HCT116 (cell line): ENCODE results near the gene FSTL4.

Experiments used
- CEBPB ChIP-seq: IDR thresholded peaks from 2 replicates; pipeline ENCODE4 v1.6.1; 2012; ENCODE audit warnings: low read depth
- POLR2A ChIP-seq: IDR thresholded peaks from 2 replicates; pipeline ENCODE4 v1.7.0; 2011; ENCODE audit warnings: borderline replicate concordance; ENCODE audit not compliant: insufficient read depth, insufficient read length; ENCODE audit errors: extremely low read depth
- POLR2AphosphoS5 ChIP-seq: IDR thresholded peaks from 2 replicates; pipeline ENCODE4 v1.6.1; 2011; ENCODE audit warnings: mild to moderate bottlenecking, low read depth, low read length, moderate library complexity
- SRF ChIP-seq: IDR thresholded peaks from 2 replicates; pipeline ENCODE4 v1.6.1; 2012; ENCODE audit warnings: low read depth
- ZFX ChIP-seq: fragments of 450-650 bp; IDR thresholded peaks from 2 replicates; pipeline ENCODE4 v1.6.1; 2017
- TF ChIP-seq, protein P1 (sequence below), 3 experiments: fragments of 200-600 bp in 1 of 3; sonication (generic) in 1 of 3; IDR thresholded peaks in 2 of 3; conservative IDR thresholded peaks in 1 of 3; 2 replicates each; pipeline ENCODE4 v1.5.1; 2012 to 2017; ENCODE audit warnings: low read depth in 2 of 3, low read length in 2 of 3, antibody characterized with exemption in 1 of 3, borderline replicate concordance in 1 of 3, control low read depth in 1 of 3, mild to moderate bottlenecking in 1 of 3, mixed read lengths in 1 of 3, mixed run types in 1 of 3, moderate library complexity in 1 of 3; ENCODE audit not compliant: insufficient read depth in 1 of 3

DNA sequence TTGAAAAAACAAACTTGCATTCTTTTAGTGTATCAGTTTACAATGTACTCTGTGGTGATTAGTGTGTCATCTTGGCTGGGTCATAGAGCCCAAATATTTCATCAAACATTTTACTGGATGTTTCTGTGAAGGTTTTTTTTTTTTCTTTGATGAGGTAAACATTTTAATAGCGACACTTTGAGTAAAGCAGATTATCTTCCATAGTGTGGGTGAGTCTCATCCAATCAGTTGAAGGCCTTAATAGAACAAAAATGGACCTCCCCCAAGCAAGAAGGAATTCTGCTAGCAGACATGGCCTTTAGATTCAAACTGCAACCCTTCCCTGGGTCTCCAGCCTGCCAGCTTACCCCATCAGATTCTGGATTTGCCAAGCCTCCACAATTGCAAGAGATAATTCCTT lies 72.5 kb downstream of the FSTL4 start:
- no peak for TF ChIP-seq ZFX
- no peak for TF ChIP-seq CEBPB
- TF ChIP-seq, protein P1, sequence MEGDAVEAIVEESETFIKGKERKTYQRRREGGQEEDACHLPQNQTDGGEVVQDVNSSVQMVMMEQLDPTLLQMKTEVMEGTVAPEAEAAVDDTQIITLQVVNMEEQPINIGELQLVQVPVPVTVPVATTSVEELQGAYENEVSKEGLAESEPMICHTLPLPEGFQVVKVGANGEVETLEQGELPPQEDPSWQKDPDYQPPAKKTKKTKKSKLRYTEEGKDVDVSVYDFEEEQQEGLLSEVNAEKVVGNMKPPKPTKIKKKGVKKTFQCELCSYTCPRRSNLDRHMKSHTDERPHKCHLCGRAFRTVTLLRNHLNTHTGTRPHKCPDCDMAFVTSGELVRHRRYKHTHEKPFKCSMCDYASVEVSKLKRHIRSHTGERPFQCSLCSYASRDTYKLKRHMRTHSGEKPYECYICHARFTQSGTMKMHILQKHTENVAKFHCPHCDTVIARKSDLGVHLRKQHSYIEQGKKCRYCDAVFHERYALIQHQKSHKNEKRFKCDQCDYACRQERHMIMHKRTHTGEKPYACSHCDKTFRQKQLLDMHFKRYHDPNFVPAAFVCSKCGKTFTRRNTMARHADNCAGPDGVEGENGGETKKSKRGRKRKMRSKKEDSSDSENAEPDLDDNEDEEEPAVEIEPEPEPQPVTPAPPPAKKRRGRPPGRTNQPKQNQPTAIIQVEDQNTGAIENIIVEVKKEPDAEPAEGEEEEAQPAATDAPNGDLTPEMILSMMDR (IDR thresholded peaks at IDR 0.05 in 2 of 3, conservative IDR thresholded peaks at IDR 0.05 in 1 of 3; ENCODE audit: borderline replicate concordance in 1 of 3, insufficient read depth in 1 of 3, low read depth in 2 of 3, low read length in 2 of 3): no peak
- TF ChIP-seq POLR2A: no peak
- no peak for TF ChIP-seq POLR2AphosphoS5
- TF ChIP-seq SRF: no peak
